Measurements from ENCODE around the gene TNFRSF8. TPM values are rescaled to one million over a fixed set of nuclear protein-coding genes. Genes with fewer than 3 reads are reported as not detected.

TNFRSF8 gene
- total RNA-seq, 1 donor = 0.73 TPM

DNA sequence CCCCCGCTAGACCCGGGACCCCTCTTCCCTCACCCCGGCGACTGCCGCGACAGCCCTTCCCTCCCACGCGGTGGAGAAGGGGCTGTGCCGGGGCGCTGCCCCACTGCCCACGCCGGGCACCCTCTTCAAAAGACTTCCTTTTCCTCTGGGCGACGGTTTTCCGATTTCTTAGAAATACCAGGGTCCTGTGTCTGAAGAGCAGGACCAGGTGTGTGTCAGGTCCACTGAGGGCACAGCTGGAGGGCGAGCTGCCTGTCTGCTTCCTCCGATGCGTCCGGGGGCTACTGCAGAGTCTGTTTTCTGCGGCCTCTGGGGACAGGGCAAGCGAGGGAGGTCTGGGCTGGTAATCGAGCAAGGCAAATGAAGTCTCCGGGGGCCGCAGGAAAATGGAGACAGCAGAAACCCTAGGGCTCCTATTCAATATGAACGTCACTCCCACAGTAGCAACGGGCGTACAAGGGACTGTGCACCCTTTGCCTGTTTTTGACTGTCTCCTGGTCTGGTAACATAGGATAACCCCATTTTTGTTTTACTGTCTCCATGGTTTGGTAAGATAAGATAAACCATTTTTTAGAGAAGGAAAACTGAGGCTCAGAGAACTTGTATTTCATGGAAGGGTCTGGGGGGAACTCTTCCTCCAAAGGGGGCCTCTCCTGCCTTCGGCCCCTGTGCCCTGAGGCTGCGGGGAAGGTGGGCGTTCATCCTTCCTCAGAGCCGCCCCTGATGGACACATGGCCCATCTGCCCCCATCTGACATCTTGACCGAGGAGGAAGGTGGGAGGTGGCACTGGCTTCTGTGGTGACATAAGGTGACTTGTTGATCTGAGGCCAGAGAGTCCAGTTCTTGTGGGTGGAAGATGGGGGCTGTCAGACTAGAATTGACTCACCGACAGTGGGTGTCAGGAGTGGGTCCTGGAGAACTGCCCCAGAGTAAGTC is 104.7 kb downstream of the TNFRSF8 start:
- Histone ChIP-seq H3K27me3 (ENCODE audit: insufficient read depth, low read length) (no peaks in the 10 kb centered on the region), H3K4me3 (ENCODE audit: low read length) (peak overlapping the region; percentile 90), H3K9me3 (ENCODE audit: low read depth, low read length) (no peaks in the 10 kb centered on the region), H3K4me1 (ENCODE audit: insufficient read depth, low read length) (peaks cover 91% of the 10 kb centered on the region)

- peaks cover 91% of the 10 kb centered on the region for H3K4me1 ChIP-seq (ENCODE audit: insufficient read depth, low read length)
- H3K27me3 ChIP-seq (ENCODE audit: insufficient read depth, low read length) = no peaks in the 10 kb centered on the region
- H3K9me3 ChIP-seq (ENCODE audit: low read depth, low read length) = no peaks in the 10 kb centered on the region
- peak overlapping the region; percentile 90 for H3K4me3 ChIP-seq (ENCODE audit: low read length)
These were observed 105.5 kb downstream of the TNFRSF8 start for GRCh38 chr1:12168451-12169160.

- no peaks in the 10 kb centered on the region for H3K27me3 ChIP-seq (ENCODE audit: insufficient read depth, low read length)
- peaks cover 91% of the 10 kb centered on the region for H3K4me1 ChIP-seq (ENCODE audit: insufficient read depth, low read length)
- no peaks in the 10 kb centered on the region for H3K9me3 ChIP-seq (ENCODE audit: low read depth, low read length)
- H3K4me3 ChIP-seq (ENCODE audit: low read length) = peak overlapping the region; percentile 90
These were observed 106.5 kb downstream of the TNFRSF8 start for GRCh38 chr1:12169442-12170135.

GRCh38 chr1:12170263-12170671 is 107.2 kb downstream of the TNFRSF8 start:
- Histone ChIP-seq H3K27me3 (ENCODE audit: insufficient read depth, low read length) (no peaks in the 10 kb centered on the region), H3K4me3 (ENCODE audit: low read length) (peak overlapping the region; percentile 12), H3K9me3 (ENCODE audit: low read depth, low read length) (no peaks in the 10 kb centered on the region), H3K4me1 (ENCODE audit: insufficient read depth, low read length) (peaks cover 91% of the 10 kb centered on the region)

DNA sequence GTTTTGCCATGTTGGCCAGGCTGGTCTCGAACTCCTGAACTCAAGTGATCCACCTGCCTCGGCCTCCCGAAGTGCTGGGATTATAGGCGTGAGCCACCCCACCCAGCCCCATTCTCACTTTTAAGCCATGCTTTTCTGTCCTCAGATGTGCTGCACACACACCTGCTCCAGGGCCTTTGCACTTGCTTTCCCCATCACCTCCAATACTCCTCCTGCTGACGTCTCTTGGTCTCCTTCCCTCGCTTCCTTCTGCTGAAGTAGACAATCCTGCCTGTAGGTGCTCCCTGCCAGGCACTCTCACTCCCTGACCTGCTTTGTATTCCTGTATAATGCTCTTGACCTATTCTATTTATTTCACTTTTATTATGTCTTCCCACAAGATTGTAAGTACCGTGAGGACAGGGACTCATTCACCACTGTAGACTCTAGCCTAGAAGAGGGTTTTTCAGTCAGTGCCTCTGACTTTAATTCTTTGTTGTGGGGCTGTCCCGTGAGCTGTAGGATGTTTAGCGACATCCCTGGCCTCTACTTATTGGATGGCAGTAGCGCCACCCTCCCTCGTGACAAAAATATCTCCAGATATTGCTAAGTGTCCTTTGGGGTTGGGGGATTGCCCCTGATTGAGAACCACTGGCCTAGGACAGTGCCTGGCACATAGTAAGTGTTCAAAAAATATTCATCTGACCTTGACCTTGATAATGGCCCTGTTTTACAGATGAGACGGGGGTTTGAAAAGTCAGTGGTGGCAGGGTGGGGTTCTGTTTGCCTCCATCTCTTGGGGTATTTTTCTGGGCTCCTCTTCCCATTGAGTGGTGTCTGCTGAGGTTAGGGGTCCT is 108.3 kb downstream of the TNFRSF8 start:
- Histone ChIP-seq H3K4me3 (ENCODE audit: low read length) (no peak overlapping the region), H3K27me3 (ENCODE audit: insufficient read depth, low read length) (no peaks in the 10 kb centered on the region), H3K4me1 (ENCODE audit: insufficient read depth, low read length) (peaks cover 91% of the 10 kb centered on the region), H3K9me3 (ENCODE audit: low read depth, low read length) (no peaks in the 10 kb centered on the region)

GRCh38 chr1:12172042-12172851 is 109.1 kb downstream of the TNFRSF8 start:
- H3K4me1 ChIP-seq (ENCODE audit: insufficient read depth, low read length) = peaks cover 97% of the 10 kb centered on the region
- no peak overlapping the region for H3K4me3 ChIP-seq (ENCODE audit: low read length)
- H3K9me3 ChIP-seq (ENCODE audit: low read depth, low read length) = no peaks in the 10 kb centered on the region
- H3K27me3 ChIP-seq (ENCODE audit: insufficient read depth, low read length) = no peaks in the 10 kb centered on the region

GRCh38 chr1:12173041-12173509 is 110.0 kb downstream of the TNFRSF8 start:
- peak overlapping the region; percentile 8 for H3K4me3 ChIP-seq (ENCODE audit: low read length)
- H3K4me1 ChIP-seq (ENCODE audit: insufficient read depth, low read length) = peaks cover 100% of the 10 kb centered on the region
- H3K27me3 ChIP-seq (ENCODE audit: insufficient read depth, low read length) = no peaks in the 10 kb centered on the region
- no peaks in the 10 kb centered on the region for H3K9me3 ChIP-seq (ENCODE audit: low read depth, low read length)

DNA sequence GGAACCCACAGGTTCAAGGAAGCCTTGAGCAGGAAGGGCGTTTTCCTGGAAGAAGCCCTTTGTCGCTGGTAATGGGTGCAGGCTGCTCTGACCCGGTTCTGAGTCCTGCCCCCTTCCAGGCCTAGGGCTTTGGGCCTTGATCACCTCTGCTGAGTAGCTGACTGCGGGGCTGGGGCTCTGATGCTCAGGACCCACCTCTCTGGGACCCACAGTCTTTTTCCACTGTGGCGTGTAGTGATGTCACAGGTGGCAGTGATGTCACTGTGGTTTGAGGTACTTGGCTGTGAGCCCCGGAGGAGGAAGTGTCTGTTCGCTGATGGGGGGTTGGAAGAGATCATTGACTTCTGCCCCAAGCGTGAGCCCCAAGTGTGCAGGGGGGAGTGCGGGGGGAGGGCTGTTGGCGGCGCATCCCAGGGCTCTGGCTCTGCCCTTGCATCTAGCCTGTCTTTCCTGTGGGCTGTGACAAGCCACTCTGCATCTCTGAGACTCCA is 110.6 kb downstream of the TNFRSF8 start:
- peak overlapping the region; percentile 6 for H3K4me3 ChIP-seq (ENCODE audit: low read length)
- H3K9me3 ChIP-seq (ENCODE audit: low read depth, low read length) = no peaks in the 10 kb centered on the region
- no peaks in the 10 kb centered on the region for H3K27me3 ChIP-seq (ENCODE audit: insufficient read depth, low read length)
- peaks cover 100% of the 10 kb centered on the region for H3K4me1 ChIP-seq (ENCODE audit: insufficient read depth, low read length)

DNA sequence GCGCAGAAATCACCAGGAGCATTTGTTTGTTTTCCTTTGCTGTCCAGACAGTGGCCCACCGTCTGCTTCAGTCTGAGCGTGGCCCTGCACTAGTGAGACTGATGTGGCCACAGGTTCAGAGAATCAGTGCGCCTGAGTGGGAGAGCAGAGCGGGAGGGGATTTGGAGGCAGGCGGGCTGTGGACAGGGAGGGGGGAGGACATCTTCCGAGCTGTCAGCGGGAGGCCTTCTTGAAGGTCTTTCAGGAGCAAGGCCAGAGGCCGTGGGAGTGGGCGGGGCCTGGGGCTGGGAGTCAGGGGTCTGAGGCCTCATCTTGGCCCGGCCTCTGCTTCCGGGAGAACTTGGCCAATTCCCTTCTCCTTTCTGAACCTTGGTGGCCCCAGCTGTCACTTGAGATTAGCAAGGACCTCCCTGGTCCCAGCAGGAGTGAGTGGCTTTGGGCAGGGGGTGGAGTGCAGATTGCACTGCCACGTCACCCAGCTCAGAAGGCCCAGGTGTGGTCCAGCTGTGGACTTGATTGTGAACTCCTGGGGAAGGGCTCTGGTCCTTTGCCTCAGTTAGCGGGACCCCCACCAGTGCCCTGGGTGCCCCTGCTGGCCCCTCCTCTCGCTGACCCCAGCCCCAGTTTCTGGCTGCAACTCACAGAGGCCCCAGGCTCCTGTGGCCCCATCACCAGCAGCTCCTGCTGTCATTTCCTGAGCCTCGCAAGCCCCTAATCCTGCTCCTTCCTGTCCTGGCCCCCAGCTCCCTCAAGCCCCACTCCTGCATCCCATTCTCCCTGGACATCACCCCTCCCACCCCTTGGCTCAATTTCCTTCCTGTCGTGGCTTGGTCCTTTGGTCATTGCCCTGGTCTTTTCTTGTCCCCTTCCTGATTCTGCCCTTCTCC is 112.1 kb downstream of the TNFRSF8 start:
- Histone ChIP-seq H3K4me1 (ENCODE audit: insufficient read depth, low read length) (peaks cover 100% of the 10 kb centered on the region), H3K9me3 (ENCODE audit: low read depth, low read length) (no peaks in the 10 kb centered on the region), H3K4me3 (ENCODE audit: low read length) (no peak overlapping the region), H3K27me3 (ENCODE audit: insufficient read depth, low read length) (no peaks in the 10 kb centered on the region)

DNA sequence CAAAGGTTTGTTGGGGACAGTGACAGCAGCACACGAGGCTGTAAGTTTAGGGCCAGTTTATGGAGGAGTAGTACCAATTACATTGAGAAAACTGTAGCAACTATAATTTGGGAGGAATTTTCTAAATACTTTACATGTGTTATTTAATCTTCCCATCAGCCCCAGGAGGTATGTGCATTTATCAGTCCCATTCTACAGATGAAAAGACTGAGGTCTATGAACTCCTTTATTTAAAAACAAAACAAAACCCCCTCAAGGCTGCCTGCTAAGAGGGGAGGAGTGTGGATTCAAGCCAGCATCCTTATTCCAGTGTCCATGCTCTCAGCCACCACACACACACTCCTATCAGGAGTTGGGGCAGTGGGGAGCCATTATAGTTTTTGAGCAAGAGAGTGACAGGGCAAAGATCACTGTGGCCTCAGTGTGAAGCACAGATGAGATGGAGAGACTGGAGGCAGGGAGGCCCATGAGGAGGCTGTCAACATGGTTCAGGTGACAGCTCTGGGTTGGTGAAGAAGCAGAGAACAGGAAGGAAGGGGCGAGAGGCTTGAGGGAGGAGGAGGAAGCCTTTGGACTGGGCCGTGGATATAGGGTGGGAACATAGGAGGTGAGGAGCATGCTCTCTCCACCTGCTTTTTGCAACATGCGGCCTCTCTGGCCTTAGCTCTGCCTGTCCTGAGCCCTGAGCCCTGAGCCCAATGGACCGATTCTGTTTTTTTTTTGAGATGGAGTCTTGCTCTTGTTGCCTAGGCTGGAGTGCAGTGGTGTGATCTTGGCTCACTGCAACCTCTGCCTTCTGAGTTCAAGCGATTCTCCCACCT is 113.4 kb downstream of the TNFRSF8 start:
- H3K4me3 ChIP-seq (ENCODE audit: low read length) = no peak overlapping the region
- H3K9me3 ChIP-seq (ENCODE audit: low read depth, low read length) = no peaks in the 10 kb centered on the region
- H3K27me3 ChIP-seq (ENCODE audit: insufficient read depth, low read length) = no peaks in the 10 kb centered on the region
- H3K4me1 ChIP-seq (ENCODE audit: insufficient read depth, low read length) = peaks cover 100% of the 10 kb centered on the region

DNA sequence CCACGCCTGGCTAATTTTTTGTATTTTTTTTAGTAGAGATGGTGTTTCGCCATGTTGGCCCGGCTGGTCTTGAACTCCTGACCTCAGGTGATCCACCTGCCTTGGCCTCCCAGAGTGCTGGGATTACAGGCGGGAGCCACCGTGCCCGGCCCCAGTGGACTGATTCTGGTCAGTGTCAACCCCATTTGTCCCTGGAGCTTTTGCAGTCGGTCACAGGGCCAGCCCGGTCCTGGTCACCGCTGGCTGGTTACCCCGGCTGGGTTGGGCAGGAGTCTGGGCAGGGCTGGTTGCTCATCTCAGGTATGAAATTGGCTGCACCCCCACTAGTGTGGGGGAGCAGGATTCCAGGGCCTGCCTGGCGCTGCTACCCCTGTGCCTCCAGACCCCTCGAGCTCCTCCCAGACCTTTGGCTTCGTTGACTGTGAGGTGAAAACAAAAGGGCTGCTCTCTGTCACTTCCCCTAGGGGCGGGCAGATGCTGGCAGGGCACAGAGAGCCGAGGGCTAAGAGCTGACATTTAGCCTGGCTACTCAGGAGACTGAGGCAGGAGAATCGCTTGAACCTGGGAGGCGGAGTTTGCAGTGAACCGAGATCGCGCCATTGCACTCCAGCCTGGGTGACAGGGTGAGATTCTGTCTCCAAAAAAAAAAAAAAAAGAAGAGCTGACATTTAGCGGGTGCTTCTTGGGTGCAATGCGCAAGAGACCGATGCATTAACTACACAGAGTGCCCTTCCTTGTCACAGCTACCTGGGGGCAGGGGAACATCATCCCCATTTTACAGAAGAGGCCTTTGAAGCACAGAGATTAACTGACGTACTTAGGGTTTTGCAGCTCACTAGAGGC is 114.3 kb downstream of the TNFRSF8 start:
- peaks cover 100% of the 10 kb centered on the region for H3K4me1 ChIP-seq (ENCODE audit: insufficient read depth, low read length)
- no peak overlapping the region for H3K4me3 ChIP-seq (ENCODE audit: low read length)
- H3K27me3 ChIP-seq (ENCODE audit: insufficient read depth, low read length) = no peaks in the 10 kb centered on the region
- H3K9me3 ChIP-seq (ENCODE audit: low read depth, low read length) = no peaks in the 10 kb centered on the region
